Aorta (tissue), 5 donors: ENCODE results near the gene EEF2KMT. TPM values are rescaled to one million over a fixed set of nuclear protein-coding genes. Genes with fewer than 3 reads are reported as not detected.
A peak's percentile ranks its signal among the peaks of the same experiment; 100 is the strongest.

ENCODE experiments used
- ATAC-seq: fragments of 200-7000 bp; cut with Tn5 transposase; one replicate; pipeline ENCODE4 v1.9.1; 2022; ENCODE audit warnings: moderate library complexity; ENCODE audit not compliant: low FRiP score
- DNase-seq, 2 donors: peaks; one replicate each; pipeline ENCODE4 v3.0.0-alpha.2; 2020
- H3K27ac ChIP-seq, 2 donors: one replicate each; pipeline ENCODE4 v1.5.1; 2013; ENCODE audit warnings: low read length in 2 of 2, mild to moderate bottlenecking in 2 of 2, moderate library complexity in 2 of 2, control low read depth in 1 of 2, inconsistent platforms in 1 of 2, low read depth in 1 of 2
- H3K27me3 ChIP-seq, 2 donors: one replicate each; pipeline ENCODE4 v1.6.1; 2013; ENCODE audit warnings: control low read depth in 1 of 2, low read length in 1 of 2, mild to moderate bottlenecking in 1 of 2, moderate library complexity in 1 of 2; ENCODE audit not compliant: insufficient read depth in 2 of 2, control insufficient read depth in 1 of 2
- H3K36me3 ChIP-seq, 2 donors: one replicate each; pipeline ENCODE4 v1.6.1; 2013; ENCODE audit warnings: control low read depth in 1 of 2, low read length in 1 of 2, mild to moderate bottlenecking in 1 of 2; ENCODE audit not compliant: insufficient read depth in 2 of 2, control insufficient read depth in 1 of 2
- H3K4me1 ChIP-seq, 2 donors: one replicate each; pipeline ENCODE4 v1.6.1; 2013; ENCODE audit warnings: low read length in 2 of 2, control low read depth in 1 of 2, mild to moderate bottlenecking in 1 of 2, moderate library complexity in 1 of 2; ENCODE audit not compliant: insufficient read depth in 2 of 2, control insufficient read depth in 1 of 2
- H3K4me3 ChIP-seq, 2 donors: one replicate each; pipeline ENCODE4 v1.5.1; 2013; ENCODE audit warnings: low read length in 2 of 2, control low read depth in 1 of 2, mild to moderate bottlenecking in 1 of 2
- H3K9me3 ChIP-seq: one replicate; pipeline ENCODE4 v1.6.1; 2013; ENCODE audit warnings: mild to moderate bottlenecking, low read length; ENCODE audit not compliant: control insufficient read depth
- WGBS, 2 donors: extraction: QIAGEN DNeasy Blood & Tissue Kit; methylation state at CpG; one replicate each; pipeline ENCODE4 v1.1.7; 2013; 5-methylcytosine and 5-hydroxymethylcytosine counted together
- intact Hi-C, 2 donors: fragments of 100-400 bp; cut with DNase I; formaldehyde crosslinking; loops; one replicate each; pipeline versions ENCODE4 v1.14.2 to v1.15.0; 2022
- polyA plus RNA-seq, 2 donors: library from polyadenylated mRNA; stranded (reverse); fragments of 200-250 nt; gene quantifications; one replicate each; pipeline ENCODE4 v1.2.3, GENCODE V29; 2013
- total RNA-seq, 2 donors: library from RNA; stranded (reverse); fragmentation: NEBNext Ultra II Directional; extraction: Animal tissue kit (Norgen Biotek cat#: 25700); gene quantifications; one replicate each; pipeline ENCODE4 v1.2.1, GENCODE V29; 2021
- donor health status: healthy with polysubstance abuse.
- donor health status: Bipolar disorder and iron deficiency.
- donor health status: DM: no; HTN: no; CAD: no.
- donor health status: DM: no; HTN: no; CAD: no.
- donor health status: DM: yes; HTN: yes; CAD: no.

EEF2KMT gene
- total and polyA plus RNA-seq, 4 donors = 4.2 to 7.6 (median 6.3) TPM

DNA sequence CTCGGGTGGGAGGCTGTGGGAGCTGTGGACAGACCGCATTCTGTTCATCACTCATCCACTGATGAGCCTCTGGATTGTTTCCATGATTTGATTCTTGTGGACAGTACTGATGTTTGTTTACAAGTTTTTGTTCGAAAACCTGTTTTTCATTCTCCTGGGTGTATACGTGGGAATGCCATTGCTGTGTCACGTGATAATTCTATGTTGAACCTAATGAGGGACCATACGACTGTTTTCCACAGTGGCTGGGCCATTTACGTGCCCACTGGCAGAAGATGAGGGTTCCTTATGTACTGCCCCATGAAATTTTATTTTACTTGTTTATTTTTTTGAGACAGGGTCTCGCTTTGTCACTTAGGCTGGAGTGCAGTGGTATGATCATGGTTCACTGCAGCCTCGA is 28.5 kb downstream of the EEF2KMT start:
- ATAC-seq (no peak), DNase-seq (no peak)
- Histone ChIP-seq H3K27ac (no peak overlapping the region), H3K27me3 (no peaks in the 10 kb centered on the region), H3K36me3 (no peaks in the 10 kb centered on the region), H3K4me1 (no peaks in the 10 kb centered on the region), H3K4me3 (no peak overlapping the region), H3K9me3 (no peaks in the 10 kb centered on the region)
- whole genome bisulfite sequencing, 2 donors = 80 to 83% methylated on average over 9 of the region's 9 CpGs
- intact Hi-C loops = no loop called here

DNA sequence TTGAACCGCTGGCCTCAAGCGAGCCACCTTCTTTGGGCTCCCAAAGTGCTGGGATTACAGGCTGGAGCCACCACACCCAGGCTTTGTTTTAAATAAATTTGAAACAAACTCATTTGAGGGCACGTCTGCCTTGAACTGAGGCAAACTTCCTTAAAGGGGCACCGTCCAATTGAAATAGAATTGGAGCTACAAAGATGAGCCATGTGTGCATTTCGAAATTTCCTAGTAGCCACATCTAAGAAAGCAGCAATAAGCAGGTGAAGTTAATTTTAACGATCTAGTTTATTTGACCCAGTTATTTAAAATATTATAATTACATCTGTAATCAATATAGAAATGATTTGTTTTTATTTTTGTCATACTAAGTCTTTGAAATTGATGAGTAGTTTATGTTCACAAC is 31.1 kb downstream of the EEF2KMT start:
- intact Hi-C loops = no loop called here
- DNase-seq (peak in 1 of 2 donors; percentile 25), ATAC-seq (no peak)
- Histone ChIP-seq H3K27me3 (no peaks in the 10 kb centered on the region), H3K36me3 (no peaks in the 10 kb centered on the region), H3K9me3 (no peaks in the 10 kb centered on the region), H3K4me1 (no peaks in the 10 kb centered on the region), H3K27ac (no peak overlapping the region), H3K4me3 (no peak overlapping the region)
- whole genome bisulfite sequencing, 2 donors = 76 to 79% methylated on average over 6 of the region's 6 CpGs

DNA sequence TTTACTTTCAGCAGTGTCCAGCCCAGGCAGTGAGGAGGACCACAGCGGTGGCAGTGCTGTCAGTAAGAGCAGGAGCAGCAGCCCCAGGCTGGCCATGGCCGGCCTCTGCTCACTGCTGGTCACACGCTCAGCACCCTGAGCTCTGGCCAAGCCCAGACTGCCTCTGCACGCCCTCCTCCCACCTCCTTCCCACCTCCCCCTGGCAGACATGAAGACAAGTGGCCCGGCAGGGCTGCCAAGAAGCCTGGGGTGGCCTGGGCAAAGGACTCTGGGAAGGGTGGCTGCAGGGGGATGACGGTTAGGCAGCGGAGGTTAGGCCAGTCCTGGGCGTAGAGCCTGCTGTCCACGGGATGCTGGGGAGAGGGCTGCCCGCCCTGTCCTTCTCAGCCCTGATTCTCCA is 31.8 kb downstream of the EEF2KMT start, which contains the start of gene C16orf89:
Gene C16orf89 (minus strand): TSS at position 144 of the 400 bp plus-strand sequence. CDS start 48 bp downstream, at position 96.
- DNase-seq (peak in 1 of 2 donors; percentile 73), ATAC-seq (peak; percentile 81)
- H3K9me3 ChIP-seq = no peaks in the 10 kb centered on the region
- no peaks in the 10 kb centered on the region for H3K36me3 ChIP-seq
- H3K4me1 ChIP-seq = no peaks in the 10 kb centered on the region
- 21 to 26% methylated on average over 10 of the region's 10 CpGs for WGBS, 2 donors
- H3K27ac ChIP-seq = no peak within 1 kb of the TSS
- H3K4me3 ChIP-seq = no peak within 1 kb of the TSS
- H3K27me3 ChIP-seq = no peaks in the 10 kb centered on the region
- intact Hi-C loops = no loop called here

DNA sequence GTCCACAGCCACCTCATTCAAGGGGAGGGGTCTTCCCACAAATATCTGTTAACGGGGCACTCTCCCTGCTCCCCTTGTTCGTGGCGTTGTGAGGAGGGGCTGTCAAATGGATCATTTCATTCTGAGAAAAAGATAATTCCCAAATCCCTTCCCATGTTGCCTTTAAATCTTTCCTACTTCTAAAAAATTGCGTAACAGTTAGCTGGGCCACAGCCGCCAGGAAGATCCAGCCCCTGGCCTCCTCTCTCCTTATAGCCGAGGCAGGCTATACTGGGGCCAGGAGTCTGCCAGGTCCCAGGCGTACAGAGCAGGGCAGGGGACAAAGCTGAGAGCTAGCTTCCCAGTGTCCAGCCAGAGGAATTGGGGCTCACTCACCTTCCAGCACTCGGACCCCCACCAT is 32.3 kb downstream of the EEF2KMT start:
- ATAC-seq = peak; percentile 66
- 23 to 24% methylated on average over 8 of the region's 8 CpGs for WGBS, 2 donors

DNA sequence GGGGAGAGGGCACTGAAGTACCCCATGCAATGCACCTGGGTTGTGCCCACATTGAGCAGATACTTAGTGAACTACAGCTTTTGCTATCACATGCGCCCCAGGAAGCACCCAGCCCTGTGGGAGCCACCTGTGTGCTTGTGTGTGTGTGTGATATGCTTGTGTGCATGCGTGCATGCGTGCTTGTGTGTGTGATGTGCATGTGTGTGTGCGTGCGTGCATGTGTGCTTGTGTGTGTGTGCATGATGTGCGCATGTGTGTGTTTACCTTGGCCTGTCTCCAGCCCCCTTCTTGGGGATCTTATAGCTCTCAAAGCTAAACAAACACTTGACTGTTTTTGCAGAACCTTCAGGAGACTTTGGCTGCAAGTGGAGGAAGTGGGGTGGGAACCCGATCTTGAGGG is 32.7 kb downstream of the EEF2KMT start:
- WGBS, 2 donors = 27 to 30% methylated on average over 7 of the region's 7 CpGs
- peak in 1 of 2 donors; percentile 22 for DNase-seq

More for the DNA sequence above, 32.3 kb downstream of the EEF2KMT start:
- intact Hi-C loops = no loop called here
- H3K36me3 ChIP-seq = no peaks in the 10 kb centered on the region
- H3K27ac ChIP-seq = no peak overlapping the region
- peak in 1 of 2 donors; percentile 64 for DNase-seq
- H3K4me3 ChIP-seq = no peak overlapping the region
- H3K4me1 ChIP-seq = no peaks in the 10 kb centered on the region
- no peaks in the 10 kb centered on the region for H3K9me3 ChIP-seq
- H3K27me3 ChIP-seq = no peaks in the 10 kb centered on the region

DNA sequence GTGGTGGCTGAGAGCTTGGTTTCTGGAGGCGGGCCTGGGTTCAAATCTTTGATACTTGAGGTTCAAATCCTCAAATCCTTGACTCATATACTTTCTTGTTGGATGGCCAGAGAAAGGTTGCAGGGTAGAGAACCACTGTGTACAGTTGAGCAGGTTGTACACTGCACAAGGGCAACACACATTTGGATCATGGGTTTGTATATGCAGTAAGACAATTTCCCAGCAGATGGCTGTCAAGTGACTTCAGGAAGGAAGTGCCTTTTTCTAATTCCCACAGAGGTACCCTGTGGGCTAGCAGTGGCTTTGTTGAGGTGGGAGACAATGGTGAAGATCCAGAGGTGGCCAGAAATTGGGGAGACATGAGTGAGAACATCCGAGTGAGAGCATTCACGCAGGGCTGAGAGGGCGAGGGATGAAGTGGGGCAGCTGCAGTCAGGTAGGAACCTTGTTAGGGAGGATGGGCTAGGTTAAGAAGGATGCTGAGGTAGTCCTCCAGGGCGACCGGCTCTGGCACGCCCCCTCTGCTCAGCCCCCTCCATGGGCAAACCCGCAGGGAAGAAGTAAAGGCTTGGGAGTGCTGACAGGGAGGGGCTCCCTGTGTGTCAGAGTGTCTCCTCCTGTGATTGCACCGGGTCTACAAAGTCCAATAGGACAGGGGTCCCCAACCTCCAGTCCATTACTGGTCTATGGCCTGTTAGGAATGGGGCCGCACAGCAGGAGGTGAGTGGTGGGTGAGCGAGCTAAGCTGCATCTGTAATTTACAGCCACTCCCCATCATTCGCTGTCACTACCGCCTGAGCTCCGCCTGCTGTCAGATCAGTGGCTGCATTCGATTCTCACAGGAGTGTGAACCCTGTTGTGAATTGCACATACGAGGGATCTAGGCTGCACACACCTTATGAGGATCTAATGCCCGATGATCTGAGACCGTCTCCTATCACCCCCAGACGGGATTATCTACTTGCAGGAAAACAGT is 34.5 kb downstream of the EEF2KMT start:
- no peak for ATAC-seq
- H3K9me3 ChIP-seq = no peaks in the 10 kb centered on the region
- WGBS, 2 donors = 60 to 67% methylated on average over 19 of the region's 19 CpGs
- H3K4me3 ChIP-seq = no peak overlapping the region
- H3K4me1 ChIP-seq = no peaks in the 10 kb centered on the region
- H3K36me3 ChIP-seq = no peaks in the 10 kb centered on the region
- intact Hi-C loops = no loop called here
- DNase-seq = peak in 1 of 2 donors; percentile 59
- H3K27me3 ChIP-seq = no peaks in the 10 kb centered on the region
- H3K27ac ChIP-seq = no peak overlapping the region

More for the DNA sequence above, 32.7 kb downstream of the EEF2KMT start:
- H3K9me3 ChIP-seq = no peaks in the 10 kb centered on the region
- no peak overlapping the region for H3K4me3 ChIP-seq
- intact Hi-C loops = no loop called here
- H3K27me3 ChIP-seq = no peaks in the 10 kb centered on the region
- H3K27ac ChIP-seq = no peak overlapping the region
- no peak for ATAC-seq
- H3K4me1 ChIP-seq = no peaks in the 10 kb centered on the region
- H3K36me3 ChIP-seq = no peaks in the 10 kb centered on the region

DNA sequence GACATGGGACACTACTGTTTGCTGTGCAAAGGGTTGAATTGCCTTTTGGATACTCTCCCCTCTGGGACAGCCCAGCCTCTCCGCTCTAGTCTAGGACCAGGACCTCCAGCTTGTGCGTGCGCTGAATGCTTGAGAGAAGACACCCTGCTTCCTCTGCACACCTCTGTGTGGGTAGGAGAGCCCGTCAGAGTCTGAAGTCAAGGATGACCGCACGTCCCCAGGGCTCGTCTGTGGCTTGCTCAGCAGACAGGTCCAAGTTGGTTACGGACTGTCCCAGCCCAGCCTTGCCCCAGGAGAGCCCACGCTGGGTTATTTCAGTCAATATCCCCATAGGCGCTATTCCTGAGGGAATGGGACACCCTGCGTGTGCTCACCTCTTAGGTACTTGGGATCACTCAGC is 35.5 kb downstream of the EEF2KMT start:
- Histone ChIP-seq H3K4me1 (no peaks in the 10 kb centered on the region), H3K4me3 (no peak overlapping the region), H3K36me3 (no peaks in the 10 kb centered on the region), H3K27me3 (no peaks in the 10 kb centered on the region), H3K27ac (no peak overlapping the region), H3K9me3 (no peaks in the 10 kb centered on the region)
- intact Hi-C loops = no loop called here
- WGBS, 2 donors = 81 to 82% methylated on average over 11 of the region's 11 CpGs
- ATAC-seq (no peak), DNase-seq (peak in 1 of 2 donors; percentile 42)

DNA sequence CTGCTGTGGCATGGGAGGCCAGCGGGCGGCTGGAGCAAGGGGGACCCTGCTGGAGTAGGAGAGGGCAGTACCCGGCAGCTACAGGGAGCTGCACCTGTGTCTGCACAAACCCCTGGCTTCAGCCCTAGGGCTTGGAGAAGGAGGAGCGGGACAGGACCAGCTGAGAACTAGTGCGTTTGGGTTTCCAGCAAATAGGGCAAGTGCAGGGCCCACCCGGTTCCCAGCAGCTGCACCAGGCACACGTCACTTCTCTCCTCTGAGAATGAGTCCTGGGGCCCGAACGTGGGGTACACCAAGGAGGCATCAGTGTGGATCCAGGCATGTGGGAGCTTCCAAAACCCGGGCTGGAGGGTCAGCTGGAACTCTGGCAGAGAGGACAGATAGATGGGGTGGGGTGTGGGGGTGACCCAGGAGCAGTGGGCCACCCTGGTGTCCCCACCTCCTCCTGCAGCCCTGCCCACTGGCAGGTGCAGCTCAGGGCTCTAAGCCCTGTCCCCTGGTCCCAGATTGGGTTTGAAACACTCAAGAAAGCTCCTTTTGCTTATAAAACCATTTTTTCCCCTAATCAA is 37.4 kb downstream of the EEF2KMT start:
- no peak overlapping the region for H3K4me3 ChIP-seq
- H3K36me3 ChIP-seq = no peaks in the 10 kb centered on the region
- no peaks in the 10 kb centered on the region for H3K4me1 ChIP-seq
- DNase-seq (peak in 1 of 2 donors; percentile 38), ATAC-seq (no peak)
- H3K9me3 ChIP-seq = no peaks in the 10 kb centered on the region
- no peaks in the 10 kb centered on the region for H3K27me3 ChIP-seq
- H3K27ac ChIP-seq = no peak overlapping the region
- 75 to 77% methylated on average over 10 of the region's 10 CpGs for WGBS, 2 donors
- intact Hi-C loops = no loop called here
